ENCODE results near the gene MAOB. TPM values are rescaled to one million over a fixed set of nuclear protein-coding genes. Genes with fewer than 3 reads are reported as not detected.
"Not testable (repeated sequence)": the region's sequence is repeated elsewhere in the genome, so short reads cannot be mapped to it uniquely, and the experiment has no call there.

The MAOB gene
- total RNA-seq, 2 donors from 2014 or later, result 5.7 to 22.4 TPM

GRCh38 chrX:43728966-43729365, 153.3 kb downstream of the MAOB start:
- no peaks in the 10 kb centered on the region for H3K4me1 ChIP-seq
- no peaks in the 10 kb centered on the region for H3K9me3 ChIP-seq
- H3K36me3 ChIP-seq (replicated peaks in 1 of 2; ENCODE audit: insufficient read depth in 1 of 2, low read depth in 2 of 2), result no peaks in the 10 kb centered on the region
- WGBS, 2 donors, result 83 to 100% methylated on average over 1 of the region's 1 CpG
- intact Hi-C loops (cut with DNase I), result no loop called here
- H3K27me3 ChIP-seq, result no peaks in the 10 kb centered on the region
- H3K4me3 ChIP-seq, result no peak overlapping the region
- DNase-seq, result no peak
- no peak for ATAC-seq
- no peak for TF ChIP-seq POLR2A (IDR thresholded peaks at IDR 0.05)
- TF ChIP-seq CTCF (IDR thresholded peaks at IDR 0.05), result no peak
- H3K27ac ChIP-seq, result no peak overlapping the region

- H3K4me1 ChIP-seq, result no peaks in the 10 kb centered on the region
- WGBS, 2 donors, result 65 to 83% methylated on average over 5 of the region's 5 CpGs
- no peak for TF ChIP-seq POLR2A (IDR thresholded peaks at IDR 0.05)
- TF ChIP-seq CTCF (IDR thresholded peaks at IDR 0.05), result no peak
- H3K4me3 ChIP-seq, result no peak overlapping the region
- no peak for DNase-seq
- intact Hi-C loops (cut with DNase I), result no loop called here
- no peak for ATAC-seq
- H3K27ac ChIP-seq, result no peak overlapping the region
- H3K36me3 ChIP-seq (replicated peaks in 1 of 2; ENCODE audit: insufficient read depth in 1 of 2, low read depth in 2 of 2), result no peaks in the 10 kb centered on the region
- no peaks in the 10 kb centered on the region for H3K9me3 ChIP-seq
- H3K27me3 ChIP-seq, result no peaks in the 10 kb centered on the region
Observed at GRCh38 chrX:43728002-43728401, 154.2 kb downstream of the MAOB start.

GRCh38 chrX:43727254-43727653, 155.0 kb downstream of the MAOB start:
- H3K27ac ChIP-seq; intact Hi-C loops (cut with DNase I); DNase-seq; H3K4me3 ChIP-seq; ATAC-seq; H3K4me1 ChIP-seq; H3K36me3 ChIP-seq (replicated peaks in 1 of 2; ENCODE audit: insufficient read depth in 1 of 2, low read depth in 2 of 2); H3K27me3 ChIP-seq; H3K9me3 ChIP-seq: not testable (repeated sequence)
- WGBS, 2 donors, result 86% methylated on average over 6 of the region's 6 CpGs; no CpG with 5 or more reads in 1 of the 2 donors

- 60 to 74% methylated on average over 5 of the region's 5 CpGs for WGBS, 2 donors
- intact Hi-C loops (cut with DNase I), result not testable (repeated sequence)
Observed at GRCh38 chrX:43725227-43725626, 157.0 kb downstream of the MAOB start.

GRCh38 chrX:43720961-43721360, 161.3 kb downstream of the MAOB start:
- H3K36me3 ChIP-seq (replicated peaks in 1 of 2; ENCODE audit: insufficient read depth in 1 of 2, low read depth in 2 of 2), result no peaks in the 10 kb centered on the region
- no peaks in the 10 kb centered on the region for H3K27me3 ChIP-seq
- H3K4me3 ChIP-seq, result no peak overlapping the region
- no peaks in the 10 kb centered on the region for H3K9me3 ChIP-seq
- H3K4me1 ChIP-seq, result no peaks in the 10 kb centered on the region
- ATAC-seq (no peak), DNase-seq (no peak)
- WGBS, 2 donors, result 89 to 92% methylated on average over 1 of the region's 1 CpG
- H3K27ac ChIP-seq, result no peak overlapping the region
- TF ChIP-seq CTCF (IDR thresholded peaks at IDR 0.05) (no peak), POLR2A (IDR thresholded peaks at IDR 0.05) (no peak)
- intact Hi-C loops (cut with DNase I), result no loop called here

More at GRCh38 chrX:43725227-43725626, 157.0 kb downstream of the MAOB start:
- not testable (repeated sequence) for ATAC-seq; H3K4me3 ChIP-seq; DNase-seq; H3K4me1 ChIP-seq; H3K9me3 ChIP-seq; H3K27ac ChIP-seq; H3K27me3 ChIP-seq; H3K36me3 ChIP-seq (replicated peaks in 1 of 2; ENCODE audit: insufficient read depth in 1 of 2, low read depth in 2 of 2)

- no peaks in the 10 kb centered on the region for H3K9me3 ChIP-seq
- TF ChIP-seq POLR2A (IDR thresholded peaks at IDR 0.05) (no peak), CTCF (IDR thresholded peaks at IDR 0.05) (no peak)
- no peak overlapping the region for H3K27ac ChIP-seq
- no peaks in the 10 kb centered on the region for H3K27me3 ChIP-seq
- whole genome bisulfite sequencing, 2 donors, result 76 to 84% methylated on average over 3 of the region's 3 CpGs
- intact Hi-C loops (cut with DNase I), result no loop called here
- DNase-seq (no peak), ATAC-seq (no peak)
- H3K36me3 ChIP-seq (replicated peaks in 1 of 2; ENCODE audit: insufficient read depth in 1 of 2, low read depth in 2 of 2), result no peaks in the 10 kb centered on the region
- no peak overlapping the region for H3K4me3 ChIP-seq
- no peaks in the 10 kb centered on the region for H3K4me1 ChIP-seq
Observed at GRCh38 chrX:43720082-43720481, 162.2 kb downstream of the MAOB start.
